ENCODE data around the gene NPR2.

The NPR2 gene

GRCh38 chr9:35810122-35810521, 18.7 kb downstream of the NPR2 start:
- TF ChIP-seq POLR2AphosphoS5 (IDR thresholded peaks at IDR 0.05; ENCODE audit: low read depth, low read length): no peak
- TF ChIP-seq REST (IDR thresholded peaks at IDR 0.05; ENCODE audit: insufficient read depth in 1 of 2, low read depth in 2 of 2, low read length in 2 of 2): no peak
- no peak for TF ChIP-seq FOXP2 (optimal IDR thresholded peaks at IDR 0.05; ENCODE audit: borderline replicate concordance, extremely low read depth, extremely low read length, insufficient read depth)
- TF ChIP-seq SIN3A (IDR thresholded peaks at IDR 0.05; ENCODE audit: borderline replicate concordance, insufficient read depth, low read length): no peak
- no peak for TF ChIP-seq TAF1 (IDR thresholded peaks at IDR 0.05; ENCODE audit: borderline replicate concordance, insufficient read depth, low read length)

- TF ChIP-seq FOXP2 (optimal IDR thresholded peaks at IDR 0.05; ENCODE audit: borderline replicate concordance, extremely low read depth, extremely low read length, insufficient read depth): no peak
Measured at GRCh38 chr9:35811381-35812024, 20.1 kb downstream of the NPR2 start.

GRCh38 chr9:35812025-35812602, 20.7 kb downstream of the NPR2 start, which contains the start of gene SPAG8:
SPAG8 (minus strand) TSS chr9:35812262; CDS start chr9:35812147, 115 bp downstream.
- TF ChIP-seq FOXP2 (optimal IDR thresholded peaks at IDR 0.05; ENCODE audit: borderline replicate concordance, extremely low read depth, extremely low read length, insufficient read depth) (no peak), SIN3A (IDR thresholded peaks at IDR 0.05; ENCODE audit: borderline replicate concordance, insufficient read depth, low read length) (no peak), TAF1 (IDR thresholded peaks at IDR 0.05; ENCODE audit: borderline replicate concordance, insufficient read depth, low read length) (no peak)

GRCh38 chr9:35813434-35814105, 22.2 kb downstream of the NPR2 start:
- TF ChIP-seq REST (IDR thresholded peaks at IDR 0.05; ENCODE audit: insufficient read depth in 1 of 2, low read depth in 2 of 2, low read length in 2 of 2) (no peak), FOXP2 (optimal IDR thresholded peaks at IDR 0.05; ENCODE audit: borderline replicate concordance, extremely low read depth, extremely low read length, insufficient read depth) (no peak), TAF1 (IDR thresholded peaks at IDR 0.05; ENCODE audit: borderline replicate concordance, insufficient read depth, low read length) (no peak), POLR2AphosphoS5 (IDR thresholded peaks at IDR 0.05; ENCODE audit: low read depth, low read length) (no peak), SIN3A (IDR thresholded peaks at IDR 0.05; ENCODE audit: borderline replicate concordance, insufficient read depth, low read length) (no peak)

GRCh38 chr9:35814106-35814840, 22.9 kb downstream of the NPR2 start:
- TF ChIP-seq TAF1 (IDR thresholded peaks at IDR 0.05; ENCODE audit: borderline replicate concordance, insufficient read depth, low read length): no peak
- no peak for TF ChIP-seq REST (IDR thresholded peaks at IDR 0.05; ENCODE audit: insufficient read depth in 1 of 2, low read depth in 2 of 2, low read length in 2 of 2)
- TF ChIP-seq SIN3A (IDR thresholded peaks at IDR 0.05; ENCODE audit: borderline replicate concordance, insufficient read depth, low read length): no peak
- TF ChIP-seq FOXP2 (optimal IDR thresholded peaks at IDR 0.05; ENCODE audit: borderline replicate concordance, extremely low read depth, extremely low read length, insufficient read depth): no peak
- no peak; the same call in 1 of the 2 replicates for TF ChIP-seq POLR2AphosphoS5 (IDR thresholded peaks at IDR 0.05; ENCODE audit: low read depth, low read length)

Measured in PFSK-1 (cell line).